Measurements from ENCODE around the gene NPRL2. TPM values are rescaled to one million over a fixed set of nuclear protein-coding genes. Genes with fewer than 3 reads are reported as not detected.

The NPRL2 gene
- total and polyA plus RNA-seq, 9 of the 15 experiments (the other 6 are each of a cell fraction or from before 2014, with no cell fraction given), result 17.4 to 40.4 (median 24.4) TPM

DNA sequence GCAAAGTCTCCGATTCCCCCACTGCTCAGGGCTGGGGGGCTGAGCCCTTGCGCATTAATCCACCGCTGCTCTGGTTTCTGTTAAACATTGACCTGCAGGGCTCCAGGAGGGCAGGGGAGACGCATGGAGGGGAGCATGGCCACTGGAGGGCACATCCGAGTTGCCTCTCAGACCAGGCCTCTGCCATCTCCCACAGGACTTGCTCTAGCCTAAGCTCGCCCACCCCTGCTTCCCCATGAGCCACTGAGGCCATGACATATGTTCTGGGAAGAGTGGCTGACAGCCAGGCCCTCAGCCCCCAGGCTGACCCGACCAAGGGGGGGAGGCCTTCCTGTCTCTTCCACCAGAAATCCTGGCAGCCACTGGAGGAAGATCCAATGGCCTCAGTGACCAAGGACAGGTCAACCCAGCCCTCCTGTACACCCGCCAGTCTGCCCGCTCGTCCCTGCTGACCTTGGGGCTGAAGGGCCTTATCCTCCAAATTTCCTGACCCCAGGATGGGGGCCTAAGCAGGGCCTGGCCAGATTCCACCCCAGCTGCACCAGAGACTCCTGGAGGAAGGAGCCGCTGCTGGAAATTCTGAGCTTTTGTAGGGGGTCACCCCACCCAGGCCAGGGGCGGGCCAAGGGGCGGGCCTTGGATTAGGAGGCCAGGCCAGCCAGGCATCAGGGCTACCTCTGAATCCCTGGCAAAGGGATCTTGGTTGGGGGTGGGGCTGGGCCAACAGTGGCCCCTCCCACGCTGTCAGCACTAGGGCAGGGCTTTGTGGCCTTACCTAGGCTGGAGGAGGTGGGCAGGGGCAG, 47.4 kb downstream of the NPRL2 start, which contains the start of gene HYAL1 (continued):
- no peak for TF ChIP-seq ILF3 (IDR thresholded peaks at IDR 0.05; ENCODE audit: borderline replicate concordance)
- no peak for TF ChIP-seq HDAC2 (IDR thresholded peaks at IDR 0.05)
- TF ChIP-seq, protein P1, sequence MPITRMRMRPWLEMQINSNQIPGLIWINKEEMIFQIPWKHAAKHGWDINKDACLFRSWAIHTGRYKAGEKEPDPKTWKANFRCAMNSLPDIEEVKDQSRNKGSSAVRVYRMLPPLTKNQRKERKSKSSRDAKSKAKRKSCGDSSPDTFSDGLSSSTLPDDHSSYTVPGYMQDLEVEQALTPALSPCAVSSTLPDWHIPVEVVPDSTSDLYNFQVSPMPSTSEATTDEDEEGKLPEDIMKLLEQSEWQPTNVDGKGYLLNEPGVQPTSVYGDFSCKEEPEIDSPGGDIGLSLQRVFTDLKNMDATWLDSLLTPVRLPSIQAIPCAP (CRISPR knock-in tag; IDR thresholded peaks at IDR 0.05; ENCODE audit: borderline replicate concordance), result no peak
- no peak for TF ChIP-seq DMBX1 (CRISPR knock-in tag; IDR thresholded peaks at IDR 0.05; ENCODE audit: borderline replicate concordance)
- TF ChIP-seq GTF2F1 (IDR thresholded peaks at IDR 0.05; ENCODE audit: low read depth, low read length), result peak; percentile 63; the same call in 1 of the 2 replicates
- TF ChIP-seq, protein P2, sequence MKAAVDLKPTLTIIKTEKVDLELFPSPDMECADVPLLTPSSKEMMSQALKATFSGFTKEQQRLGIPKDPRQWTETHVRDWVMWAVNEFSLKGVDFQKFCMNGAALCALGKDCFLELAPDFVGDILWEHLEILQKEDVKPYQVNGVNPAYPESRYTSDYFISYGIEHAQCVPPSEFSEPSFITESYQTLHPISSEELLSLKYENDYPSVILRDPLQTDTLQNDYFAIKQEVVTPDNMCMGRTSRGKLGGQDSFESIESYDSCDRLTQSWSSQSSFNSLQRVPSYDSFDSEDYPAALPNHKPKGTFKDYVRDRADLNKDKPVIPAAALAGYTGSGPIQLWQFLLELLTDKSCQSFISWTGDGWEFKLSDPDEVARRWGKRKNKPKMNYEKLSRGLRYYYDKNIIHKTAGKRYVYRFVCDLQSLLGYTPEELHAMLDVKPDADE (conservative IDR thresholded peaks at IDR 0.05; ENCODE audit: control insufficient read depth, low read depth, low read length), result no peak
- TF ChIP-seq MTA3 (IDR thresholded peaks at IDR 0.05; ENCODE audit: borderline replicate concordance), result peak; percentile 30; the same call in 1 of the 2 replicates
- no peak for TF ChIP-seq CHCHD3 (CRISPR knock-in tag; IDR thresholded peaks at IDR 0.05)
- TF ChIP-seq PPARD (CRISPR knock-in tag; IDR thresholded peaks at IDR 0.05), result no peak
- peak; percentile 61 for TF ChIP-seq POLR2B (IDR thresholded peaks at IDR 0.05; ENCODE audit: low read depth, partially characterized antibody)
- TF ChIP-seq ZNF445 (CRISPR knock-in tag; IDR thresholded peaks at IDR 0.05; ENCODE audit: low read depth), result no peak
- TF ChIP-seq KDM5B (IDR thresholded peaks at IDR 0.05; ENCODE audit: insufficient replicate concordance, low read depth, low read length), result peak; percentile 88
- no peak for TF ChIP-seq BHLHE40 (IDR thresholded peaks at IDR 0.05; ENCODE audit: low read length)
- TF ChIP-seq ZNF354B (CRISPR knock-in tag; IDR thresholded peaks at IDR 0.05), result no peak
- no peak for TF ChIP-seq GABPB1 (CRISPR knock-in tag; IDR thresholded peaks at IDR 0.05)
- TF ChIP-seq, protein P3, sequence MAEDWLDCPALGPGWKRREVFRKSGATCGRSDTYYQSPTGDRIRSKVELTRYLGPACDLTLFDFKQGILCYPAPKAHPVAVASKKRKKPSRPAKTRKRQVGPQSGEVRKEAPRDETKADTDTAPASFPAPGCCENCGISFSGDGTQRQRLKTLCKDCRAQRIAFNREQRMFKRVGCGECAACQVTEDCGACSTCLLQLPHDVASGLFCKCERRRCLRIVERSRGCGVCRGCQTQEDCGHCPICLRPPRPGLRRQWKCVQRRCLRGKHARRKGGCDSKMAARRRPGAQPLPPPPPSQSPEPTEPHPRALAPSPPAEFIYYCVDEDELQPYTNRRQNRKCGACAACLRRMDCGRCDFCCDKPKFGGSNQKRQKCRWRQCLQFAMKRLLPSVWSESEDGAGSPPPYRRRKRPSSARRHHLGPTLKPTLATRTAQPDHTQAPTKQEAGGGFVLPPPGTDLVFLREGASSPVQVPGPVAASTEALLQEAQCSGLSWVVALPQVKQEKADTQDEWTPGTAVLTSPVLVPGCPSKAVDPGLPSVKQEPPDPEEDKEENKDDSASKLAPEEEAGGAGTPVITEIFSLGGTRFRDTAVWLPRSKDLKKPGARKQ (CRISPR knock-in tag; IDR thresholded peaks at IDR 0.05), result no peak
- TF ChIP-seq ARNT (IDR thresholded peaks at IDR 0.05), result no peak
- TF ChIP-seq MEIS2 (IDR thresholded peaks at IDR 0.05; ENCODE audit: partially characterized antibody), result peak; percentile 8
- peak; percentile 85 for TF ChIP-seq ESRRA (IDR thresholded peaks at IDR 0.05; ENCODE audit: borderline replicate concordance, low read depth)
- no peak for TF ChIP-seq MCM5 (IDR thresholded peaks at IDR 0.05; ENCODE audit: low read depth)
- TF ChIP-seq, protein P4, sequence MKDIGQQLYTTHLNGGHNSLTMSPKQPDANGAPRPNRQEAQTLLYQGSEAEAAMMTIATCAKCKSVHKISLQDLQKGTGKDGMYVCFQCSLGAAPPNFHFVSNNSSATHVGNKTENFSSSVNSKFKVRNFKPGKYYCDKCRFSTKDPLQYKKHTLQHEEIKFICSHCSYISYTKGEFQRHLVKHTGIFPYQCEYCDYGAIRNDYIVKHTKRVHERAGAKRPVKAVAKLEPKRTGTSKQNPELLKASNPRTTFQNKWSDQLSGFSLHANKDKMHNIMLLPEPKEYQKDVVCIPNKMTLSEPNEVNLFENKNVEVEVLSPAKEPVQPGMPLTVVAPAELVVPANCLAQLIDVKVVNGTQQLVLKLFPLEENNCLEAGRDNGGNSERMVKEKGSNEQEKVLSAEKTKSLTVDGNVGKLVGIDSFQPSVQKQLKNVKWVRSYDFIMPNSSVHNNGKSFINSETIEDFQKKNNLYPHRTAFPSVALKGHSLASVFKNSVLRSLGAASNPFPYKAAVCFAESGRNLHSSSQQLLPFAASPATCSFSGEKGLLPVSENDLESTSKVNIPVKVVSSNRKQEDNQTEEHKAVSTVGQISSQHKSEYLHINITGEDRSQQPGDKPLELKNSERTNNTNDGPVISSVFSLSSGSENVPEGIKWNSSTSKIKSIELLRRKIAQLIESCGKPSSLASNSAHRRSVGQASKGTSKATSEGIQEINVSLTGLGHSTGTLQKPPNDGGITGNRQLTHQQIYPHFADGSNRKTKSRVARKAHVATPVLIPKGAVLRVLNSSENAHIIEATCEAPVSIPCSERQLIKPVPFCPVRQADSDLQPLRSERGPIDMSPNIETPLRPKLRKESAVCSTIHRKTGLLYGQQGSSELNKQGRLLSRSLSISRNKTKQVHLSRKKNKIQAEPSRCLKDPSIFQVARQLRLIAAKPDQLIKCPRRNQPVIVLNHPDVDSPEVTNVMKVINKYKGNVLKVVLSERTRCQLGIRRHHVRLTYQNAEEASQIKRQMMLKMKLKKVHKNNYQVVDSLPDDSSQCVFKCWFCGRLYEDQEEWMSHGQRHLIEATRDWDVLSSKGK (CRISPR knock-in tag; IDR thresholded peaks at IDR 0.05), result no peak

All from K562 (cell line).